NCI-H146 treated with DMSO at 0.1 percent for 48 hours (cell line): ENCODE results near the gene CNTN4.
A peak's percentile ranks its signal among the peaks of the same experiment; 100 is the strongest.

Experiments
- DNase-seq: peaks from one replicate; lab custom pipeline; 2025; ENCODE audit not compliant: unreplicated experiment; lab: John Stamatoyannopoulos, UW

CNTN4 gene

DNA sequence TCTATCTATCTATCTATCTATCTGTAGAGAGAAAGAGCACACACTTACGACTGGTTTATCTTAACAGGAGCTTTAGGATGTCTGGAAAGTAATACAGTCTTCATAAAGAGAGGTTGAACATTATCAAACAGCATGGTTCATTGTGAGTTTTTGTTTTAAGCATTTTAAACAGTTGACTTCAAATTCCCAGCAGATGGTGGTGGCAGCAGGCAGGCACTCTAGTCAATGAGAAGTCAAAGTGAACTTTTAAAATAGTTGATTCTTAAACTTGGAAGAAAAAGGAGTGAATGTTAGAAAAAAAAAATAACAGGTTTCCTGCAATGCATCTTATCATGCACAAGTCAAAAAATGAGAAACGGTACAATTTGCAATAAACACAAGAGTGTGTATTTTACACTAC is 578.8 kb downstream of the CNTN4 start:
- DNase-seq = no peak

DNA sequence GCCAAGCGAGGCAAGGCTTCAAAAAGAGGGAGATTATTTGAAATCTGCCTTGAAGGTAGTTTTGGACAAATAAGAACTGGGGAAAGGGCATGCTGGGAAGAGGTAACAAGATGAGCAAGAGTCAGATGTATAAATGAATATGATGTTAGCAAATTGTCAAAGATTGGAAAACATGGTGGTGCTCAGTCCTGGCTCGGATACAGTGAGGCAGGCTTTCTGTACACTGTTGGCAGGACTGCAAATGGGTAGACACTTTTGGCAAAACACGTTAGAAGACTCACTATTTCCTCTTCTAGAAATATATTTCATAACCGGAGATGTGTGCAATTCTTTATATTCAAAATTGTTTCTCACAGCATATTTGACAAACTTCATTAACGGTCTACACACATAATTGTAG is 581.6 kb downstream of the CNTN4 start:
- no peak for DNase-seq

GRCh38 chr3:2684046-2684445 is 585.4 kb downstream of the CNTN4 start:
- DNase-seq = no peak

DNA sequence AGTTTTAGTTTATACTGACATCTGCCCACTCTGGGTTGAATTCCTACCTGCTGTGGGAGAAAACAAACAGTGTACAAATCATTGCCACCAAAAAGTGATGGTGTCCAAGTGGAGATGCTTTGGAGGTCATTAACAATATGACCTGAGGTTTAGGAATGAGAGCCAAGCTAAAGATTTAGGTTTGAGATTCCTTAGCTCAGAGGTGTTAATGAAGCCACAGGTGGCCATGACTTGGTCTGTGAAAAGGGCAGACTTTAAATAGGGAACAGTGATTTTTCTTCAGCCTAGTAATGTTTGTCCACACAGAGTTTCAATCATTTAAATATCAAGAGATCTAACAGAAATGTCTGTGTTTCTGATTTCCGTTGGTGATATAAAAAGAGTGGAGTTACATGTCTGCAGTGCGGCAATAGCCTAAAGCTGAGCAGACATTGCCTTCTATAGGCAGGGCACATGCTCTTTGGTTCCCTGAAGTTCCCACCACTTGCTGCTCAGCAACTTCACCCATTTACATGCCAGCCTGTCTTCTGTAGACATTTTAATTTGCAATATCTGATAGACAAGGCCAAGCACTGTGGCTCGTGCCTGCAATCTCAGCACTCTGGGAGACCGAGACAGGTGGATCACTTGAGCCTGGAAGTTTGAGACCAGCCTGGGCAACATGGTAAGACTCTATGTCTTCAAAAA is 588.3 kb downstream of the CNTN4 start:
- DNase-seq = no peak

- no peak for DNase-seq
Measured at GRCh38 chr3:2697589-2697988, 598.9 kb downstream of the CNTN4 start.

- no peak for DNase-seq
Measured at GRCh38 chr3:2701471-2701870, 602.8 kb downstream of the CNTN4 start.

DNA sequence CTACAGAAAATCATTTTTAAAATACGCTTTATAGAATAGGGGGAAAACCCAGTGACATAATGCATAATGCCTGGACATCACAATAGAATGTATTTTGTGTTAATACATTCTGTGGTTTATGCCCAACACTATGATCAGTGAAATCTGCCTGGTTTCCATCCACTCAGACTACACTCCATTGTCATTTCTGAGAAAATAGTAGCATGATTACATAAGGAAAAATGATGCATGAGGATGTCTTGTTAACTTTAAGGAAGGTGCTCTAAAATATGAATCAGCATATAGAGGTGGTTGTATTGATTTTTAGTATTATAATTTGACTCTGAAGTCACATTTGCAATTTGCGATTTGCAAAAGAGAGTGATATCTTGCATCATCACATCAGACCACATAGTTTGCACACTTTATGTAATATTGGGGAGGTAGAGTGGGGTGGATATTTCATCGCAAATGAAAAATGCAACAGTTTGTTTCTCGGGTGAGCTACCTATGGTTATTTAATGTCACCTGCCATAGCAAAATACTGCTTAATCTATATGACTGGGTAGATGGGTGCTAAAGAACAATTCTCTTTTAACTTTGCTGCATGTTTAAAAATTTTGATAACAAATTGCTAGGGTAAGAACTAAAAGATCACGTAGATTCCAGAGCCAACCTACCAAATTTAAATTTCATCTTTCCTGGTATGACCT is 607.6 kb downstream of the CNTN4 start:
- no peak for DNase-seq

DNA sequence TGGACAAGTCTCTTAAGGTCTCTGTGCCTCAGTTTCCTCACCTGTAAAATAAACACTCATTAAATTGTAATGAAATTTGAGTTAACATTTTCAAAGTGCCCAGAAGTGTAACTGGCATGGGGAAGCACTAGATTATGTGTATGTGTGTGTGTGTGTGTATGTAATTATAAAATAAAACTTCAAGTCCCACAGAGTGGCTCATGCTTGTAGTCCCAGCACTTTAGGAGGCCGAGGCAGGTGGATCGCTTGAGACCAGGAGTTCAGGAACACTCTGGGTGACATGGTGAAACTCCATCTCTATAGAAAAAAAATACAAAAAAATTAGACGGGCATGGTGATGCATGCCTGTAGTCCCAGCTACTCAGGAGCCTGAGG is 608.2 kb downstream of the CNTN4 start:
- no peak for DNase-seq

GRCh38 chr3:2711081-2711480 is 612.4 kb downstream of the CNTN4 start:
- no peak for DNase-seq

DNA sequence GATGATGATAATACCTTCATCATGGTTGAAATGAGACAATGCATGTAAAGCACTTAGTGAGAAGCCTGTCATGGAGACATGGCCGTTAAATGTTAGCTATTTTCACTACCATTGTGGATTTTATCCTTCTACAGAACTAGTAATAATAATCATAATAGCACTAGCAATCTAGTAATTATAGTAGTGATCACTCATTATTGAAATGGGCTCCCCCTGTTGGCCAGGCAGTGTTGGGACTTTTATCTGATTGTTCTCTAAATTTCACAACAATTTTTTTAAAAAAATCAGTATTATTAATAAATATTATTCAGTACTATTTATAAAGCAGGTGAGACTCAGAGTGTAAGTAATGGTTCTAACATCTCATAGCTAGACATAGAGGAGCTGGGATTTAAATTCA is 615.3 kb downstream of the CNTN4 start:
- no peak for DNase-seq

DNA sequence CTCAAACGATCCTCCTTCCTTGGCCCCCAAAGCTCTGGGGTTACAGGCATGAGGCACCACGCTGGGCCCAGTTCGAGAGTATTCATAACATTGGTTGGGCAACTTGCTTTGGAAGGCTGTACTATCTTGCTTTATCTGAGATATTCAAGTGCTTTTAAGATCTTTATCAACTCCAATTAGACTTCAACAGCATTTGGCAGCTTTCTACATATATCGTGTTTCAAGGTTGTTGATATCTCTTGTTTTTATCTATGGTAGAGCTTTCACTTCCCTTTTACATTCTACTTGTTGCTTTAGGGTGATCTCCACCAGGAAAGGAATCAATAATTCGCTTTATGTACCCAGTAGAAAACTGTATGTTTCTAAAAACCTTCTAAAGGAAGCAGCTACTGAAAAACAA is 616.2 kb downstream of the CNTN4 start:
- no peak for DNase-seq

DNA sequence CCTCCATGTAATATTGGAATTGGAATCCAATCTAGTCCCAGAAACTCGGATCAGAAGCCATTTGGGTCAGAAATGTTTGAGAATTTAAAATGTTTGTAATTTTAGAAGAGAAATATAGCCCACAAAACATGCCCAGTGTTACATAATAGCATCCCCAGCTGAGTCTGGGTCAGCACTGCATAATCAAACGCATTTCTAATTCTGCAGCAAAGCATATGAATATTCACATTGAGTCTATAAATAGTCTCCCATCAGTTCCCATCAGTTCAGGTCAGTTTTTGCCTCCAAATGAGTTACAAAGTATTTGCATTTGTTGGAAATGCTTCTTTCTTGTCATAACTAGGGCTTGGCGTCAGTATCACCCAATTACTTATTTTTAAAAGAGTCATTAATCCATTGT is 628.4 kb downstream of the CNTN4 start:
- no peak for DNase-seq

DNA sequence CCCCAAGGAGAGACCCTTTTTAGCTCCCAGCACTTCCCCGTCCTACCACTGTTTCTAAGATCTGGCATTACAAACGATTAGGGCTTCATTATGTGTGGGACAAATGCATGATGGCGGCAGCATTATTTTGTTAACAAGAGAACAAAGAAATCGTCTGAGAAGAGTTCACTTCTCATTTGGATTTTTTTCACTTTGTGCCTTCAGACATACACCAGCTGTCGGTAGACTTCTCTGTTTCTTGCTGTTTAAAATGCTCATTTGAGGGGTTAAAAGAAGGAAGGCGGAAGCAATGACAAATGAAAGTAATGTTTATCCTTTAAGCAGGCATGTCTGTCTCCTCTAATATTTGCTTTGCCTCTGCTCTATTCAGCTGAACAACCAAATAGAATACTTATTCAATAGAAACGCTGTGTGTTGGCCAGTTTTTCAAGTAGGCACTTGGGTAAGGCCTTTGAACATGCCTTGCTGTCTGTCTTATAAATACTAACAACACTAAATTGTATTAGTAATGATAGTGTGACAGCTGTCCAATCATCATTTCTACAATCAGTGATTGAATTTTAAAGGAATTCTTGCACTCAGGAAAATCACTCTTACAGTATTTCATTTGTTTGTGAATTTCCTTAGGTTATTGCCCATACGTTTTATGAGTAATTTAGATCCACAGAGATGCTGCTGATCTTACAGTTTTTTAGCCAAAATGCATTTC is 629.1 kb downstream of the CNTN4 start:
- peak; percentile 28 for DNase-seq

DNA sequence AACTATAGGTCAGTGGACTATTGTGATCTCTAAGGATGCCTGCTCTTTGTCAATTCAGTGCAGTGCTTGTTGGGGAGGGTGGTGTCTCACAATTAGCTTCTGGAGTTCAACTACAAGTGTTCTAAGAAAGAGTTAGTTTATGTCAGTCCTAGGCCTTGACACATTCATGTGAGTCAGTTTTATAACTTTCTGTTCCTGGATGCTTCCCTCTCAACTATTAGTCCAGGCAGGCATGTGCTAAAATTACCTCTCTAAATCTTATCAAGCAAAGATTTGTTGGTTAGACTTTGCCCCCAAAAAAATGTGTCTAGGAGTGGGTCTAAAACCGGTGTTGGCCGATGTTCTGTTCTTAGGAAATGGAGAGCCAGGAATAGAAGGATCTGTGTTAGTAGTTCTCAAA is 633.2 kb downstream of the CNTN4 start:
- DNase-seq = no peak

DNA sequence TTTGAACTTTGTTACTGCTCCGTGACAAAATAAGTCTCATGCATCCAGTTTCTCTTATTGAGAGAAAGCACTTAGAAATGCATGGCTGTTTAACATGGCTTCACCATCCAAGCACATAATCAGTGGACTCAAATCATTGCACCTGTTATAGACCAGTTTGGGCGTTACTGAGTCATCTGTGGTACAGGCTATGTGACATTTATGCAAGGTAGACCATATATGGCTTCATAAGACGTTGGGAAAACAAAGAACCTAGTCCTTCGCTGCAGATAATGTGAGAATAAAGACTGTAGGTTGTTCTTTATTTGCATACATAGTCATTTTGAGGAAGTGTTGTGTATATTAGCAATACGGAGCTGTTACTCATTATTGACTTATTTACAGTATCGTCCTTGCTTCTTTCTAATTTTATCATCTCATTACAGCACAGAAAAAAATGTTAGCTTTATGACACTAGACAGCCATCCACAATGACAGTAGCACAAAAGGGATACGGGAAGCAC is 636.8 kb downstream of the CNTN4 start:
- no peak for DNase-seq

DNA sequence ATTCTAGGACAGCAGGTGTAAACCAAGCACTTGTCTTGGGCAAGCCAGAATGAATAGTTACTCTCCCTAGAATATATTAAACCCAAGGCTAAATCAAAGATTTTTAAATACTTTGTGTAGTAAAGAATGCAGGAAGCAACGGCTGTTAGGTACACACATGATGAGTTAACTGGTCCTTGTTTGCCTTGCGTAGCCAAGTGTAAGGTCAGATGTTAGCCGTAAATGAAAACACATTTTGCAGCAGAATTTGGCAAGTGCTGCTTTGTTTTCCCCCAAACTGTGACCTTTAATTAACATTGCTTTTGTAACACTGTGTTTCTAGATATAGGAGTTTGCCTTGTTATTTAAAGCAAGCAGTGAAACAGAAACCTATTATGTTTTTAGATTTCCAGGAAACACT is 642.9 kb downstream of the CNTN4 start:
- no peak for DNase-seq

DNA sequence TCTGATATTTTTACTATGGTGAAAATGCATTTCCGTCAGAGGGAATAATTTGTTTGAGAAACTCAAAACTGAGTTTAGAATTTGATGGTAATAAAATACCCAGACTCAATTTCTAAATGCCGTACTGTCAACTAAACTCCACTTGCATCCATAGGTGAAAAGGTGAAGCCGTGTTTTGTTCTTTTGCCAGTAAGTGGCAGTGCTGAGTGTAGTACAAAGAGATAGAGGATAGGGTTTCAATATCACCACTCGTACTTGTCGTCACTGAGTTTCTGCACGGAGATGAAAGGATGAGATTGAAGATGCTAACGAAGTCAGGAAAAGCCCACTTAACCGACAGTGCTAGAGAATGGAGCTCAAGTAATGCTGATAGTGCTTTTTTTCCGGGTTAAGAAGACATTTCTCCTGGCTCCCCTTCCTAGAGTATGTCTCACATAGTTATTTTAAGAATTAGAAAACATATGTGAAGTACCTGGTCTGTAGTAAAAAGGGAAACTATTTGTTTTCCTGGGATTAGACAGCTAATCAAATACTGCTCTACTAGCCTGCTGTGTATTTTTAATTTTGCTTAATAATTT is 666.4 kb downstream of the CNTN4 start:
- DNase-seq = peak; percentile 49

- no peak for DNase-seq
Measured at GRCh38 chr3:2770451-2770850, 671.8 kb downstream of the CNTN4 start.

GRCh38 chr3:2771193-2771592 is 672.5 kb downstream of the CNTN4 start:
- DNase-seq = no peak

- no peak for DNase-seq
Measured at GRCh38 chr3:2771741-2772140, 673.1 kb downstream of the CNTN4 start.

- DNase-seq = no peak
Measured at GRCh38 chr3:2772803-2773202, 674.1 kb downstream of the CNTN4 start.
